Muscle of leg (tissue), 11 donors: ENCODE measurements around the gene ARL5C. TPM values are rescaled to one million over a fixed set of nuclear protein-coding genes. Genes with fewer than 3 reads are reported as not detected.

Experiments
- DNase-seq: peaks from one replicate; pipeline ENCODE4 v3.0.0; 2013
- H3K27ac ChIP-seq: one replicate; pipeline ENCODE4 v1.5.1; 2013; ENCODE audit warnings: mild to moderate bottlenecking, low read length, control low read depth
- H3K27me3 ChIP-seq: one replicate; pipeline ENCODE4 v1.6.1; 2013; ENCODE audit warnings: low read length; ENCODE audit not compliant: control insufficient read depth, insufficient read depth
- H3K36me3 ChIP-seq: one replicate; pipeline ENCODE4 v1.6.1; 2013; ENCODE audit warnings: low read length; ENCODE audit not compliant: control insufficient read depth, insufficient read depth
- H3K4me1 ChIP-seq: one replicate; pipeline ENCODE4 v1.6.1; 2013; ENCODE audit warnings: low read length; ENCODE audit not compliant: control insufficient read depth, insufficient read depth
- H3K4me3 ChIP-seq: one replicate; pipeline ENCODE4 v1.5.1; 2013; ENCODE audit warnings: low read length, control low read depth
- H3K9me3 ChIP-seq: replicated peaks from 2 replicates; pipeline ENCODE4 v1.6.1; 2013; ENCODE audit warnings: low read depth, low read length; ENCODE audit not compliant: control insufficient read depth
- WGBS: methylation state at CpG from one replicate; pipeline ENCODE4 v1.1.5; 2013; ENCODE audit warnings: missing lambda C conversion rate; ENCODE audit not compliant: insufficient coverage; 5-methylcytosine and 5-hydroxymethylcytosine counted together
- polyA plus RNA-seq, 8 donors: library from polyadenylated mRNA; unstranded; fragments of 120-200 nt; gene quantifications; one replicate each; pipeline versions ENCODE4 v1.2.1 to v1.2.3, GENCODE V29; 2013; ENCODE audit warnings: inconsistent platforms in 1 of 8, low replicate concordance in 1 of 8; ENCODE audit not compliant: insufficient read length in 8 of 8, insufficient read depth in 1 of 8
- total RNA-seq: library from RNA; stranded (reverse); fragments of 120-200 nt; gene quantifications from one replicate; pipeline ENCODE4 v1.2.4, GENCODE V29; 2013

The ARL5C gene
- total and polyA plus RNA-seq, 9 donors = 0.24 to 0.53 (median 0.34) TPM; not detected in 3

DNA sequence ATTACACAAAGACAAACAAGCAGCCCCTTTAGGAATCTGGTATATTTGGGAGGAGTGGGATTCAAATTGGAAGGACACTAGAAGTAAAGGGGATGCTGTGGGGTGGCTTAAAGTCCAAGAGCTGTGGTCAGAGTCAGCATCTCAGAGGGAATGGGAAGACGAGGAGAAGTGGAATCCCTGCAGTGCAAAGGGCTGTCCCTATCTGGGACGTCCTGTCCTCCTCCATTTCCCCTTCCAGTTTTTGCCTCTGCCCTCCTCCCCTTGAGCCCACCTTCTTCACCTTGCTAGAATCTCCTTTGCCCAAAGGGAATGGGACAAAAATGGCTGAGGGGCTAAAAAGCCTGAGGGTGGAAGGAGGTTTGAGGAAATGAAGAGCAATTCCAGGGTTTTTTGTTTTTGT lies 10.3 kb downstream of the ARL5C start:
- H3K36me3 ChIP-seq = no peaks in the 10 kb centered on the region
- peaks cover 23% of the 10 kb centered on the region for H3K4me1 ChIP-seq
- H3K27me3 ChIP-seq = peaks cover 22% of the 10 kb centered on the region
- H3K4me3 ChIP-seq = no peak overlapping the region
- no peaks in the 10 kb centered on the region for H3K9me3 ChIP-seq
- H3K27ac ChIP-seq = no peak overlapping the region
- no peak for DNase-seq
- no CpG with 5 or more reads among the region's 2 CpGs for WGBS

DNA sequence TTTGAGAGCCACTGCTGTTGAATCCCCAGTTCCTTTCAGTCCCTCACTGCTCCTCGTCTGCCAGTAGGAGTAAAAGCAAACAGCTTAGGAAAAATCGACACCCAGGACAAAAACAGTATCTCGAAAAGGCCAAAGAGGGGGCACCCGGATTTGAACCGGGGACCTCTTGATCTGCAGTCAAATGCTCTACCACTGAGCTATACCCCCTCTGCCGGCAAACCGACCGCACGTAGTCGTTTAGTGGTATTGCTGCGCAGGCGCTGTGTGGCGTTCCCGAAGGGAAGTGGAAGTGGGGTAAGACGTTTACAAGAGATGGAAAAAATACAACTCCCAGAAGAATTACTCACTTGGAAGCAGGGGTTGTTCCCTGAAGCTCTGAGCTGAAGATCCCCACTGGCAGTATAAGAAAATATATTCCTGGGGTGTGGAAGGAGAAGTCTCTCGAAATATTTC lies 12.3 kb downstream of the ARL5C start:
- Histone ChIP-seq H3K4me3 (peak overlapping the region; percentile 97), H3K27me3 (peaks cover 32% of the 10 kb centered on the region), H3K9me3 (no peaks in the 10 kb centered on the region), H3K4me1 (peaks cover 26% of the 10 kb centered on the region), H3K27ac (peak overlapping the region; percentile 98), H3K36me3 (no peaks in the 10 kb centered on the region)
- peak; percentile 97 for DNase-seq
- WGBS = 0% methylated on average over 5 of the region's 16 CpGs

DNA sequence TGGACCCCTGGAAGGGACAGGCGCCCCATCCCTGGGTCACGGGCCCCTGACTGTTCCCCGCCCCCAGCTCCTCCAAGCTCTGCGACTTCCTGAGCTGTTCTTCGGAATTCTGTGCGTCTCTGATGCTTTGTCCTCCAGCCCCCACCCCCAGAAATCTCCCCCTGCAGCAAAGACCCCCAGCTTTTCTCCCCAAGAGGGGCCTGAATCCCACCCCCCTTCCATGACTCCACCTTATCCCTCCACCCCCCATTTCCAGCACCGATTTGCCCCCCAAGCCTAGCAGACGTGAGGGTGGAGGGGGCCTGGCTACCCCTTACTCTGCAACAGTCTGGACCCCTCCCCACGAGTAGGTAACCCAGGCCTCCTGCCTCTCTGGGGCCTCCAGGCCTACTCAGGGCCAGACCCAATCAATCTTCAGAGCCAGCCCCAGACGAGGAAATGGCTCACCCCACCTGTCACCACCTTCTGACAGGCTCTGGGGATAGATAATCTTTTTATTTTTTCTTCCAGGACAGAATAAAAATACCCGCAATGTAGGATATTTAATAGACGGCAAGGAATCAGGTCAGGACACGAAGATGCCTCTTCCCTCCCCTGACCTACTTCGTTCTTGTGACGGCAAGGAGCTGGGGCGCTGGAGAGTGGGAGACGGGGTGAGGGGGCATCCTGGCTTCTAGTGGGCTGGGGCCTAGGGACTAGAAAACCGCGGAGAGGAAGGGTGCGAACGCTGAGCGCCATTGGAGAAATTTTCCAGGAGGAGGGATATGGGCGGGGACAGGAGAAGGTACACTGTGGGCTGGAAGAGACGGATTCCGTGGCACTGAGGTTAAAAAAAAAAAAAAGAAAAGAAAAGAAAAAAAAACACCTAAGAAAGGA lies 13.8 kb downstream of the ARL5C start:
- peaks cover 26% of the 10 kb centered on the region for H3K4me1 ChIP-seq
- H3K9me3 ChIP-seq = no peaks in the 10 kb centered on the region
- H3K36me3 ChIP-seq = no peaks in the 10 kb centered on the region
- WGBS = 9% methylated on average over 8 of the region's 25 CpGs
- peaks cover 32% of the 10 kb centered on the region for H3K27me3 ChIP-seq
- peak overlapping the region; percentile 97 for H3K4me3 ChIP-seq
- no peak overlapping the region for H3K27ac ChIP-seq
- no peak for DNase-seq

DNA sequence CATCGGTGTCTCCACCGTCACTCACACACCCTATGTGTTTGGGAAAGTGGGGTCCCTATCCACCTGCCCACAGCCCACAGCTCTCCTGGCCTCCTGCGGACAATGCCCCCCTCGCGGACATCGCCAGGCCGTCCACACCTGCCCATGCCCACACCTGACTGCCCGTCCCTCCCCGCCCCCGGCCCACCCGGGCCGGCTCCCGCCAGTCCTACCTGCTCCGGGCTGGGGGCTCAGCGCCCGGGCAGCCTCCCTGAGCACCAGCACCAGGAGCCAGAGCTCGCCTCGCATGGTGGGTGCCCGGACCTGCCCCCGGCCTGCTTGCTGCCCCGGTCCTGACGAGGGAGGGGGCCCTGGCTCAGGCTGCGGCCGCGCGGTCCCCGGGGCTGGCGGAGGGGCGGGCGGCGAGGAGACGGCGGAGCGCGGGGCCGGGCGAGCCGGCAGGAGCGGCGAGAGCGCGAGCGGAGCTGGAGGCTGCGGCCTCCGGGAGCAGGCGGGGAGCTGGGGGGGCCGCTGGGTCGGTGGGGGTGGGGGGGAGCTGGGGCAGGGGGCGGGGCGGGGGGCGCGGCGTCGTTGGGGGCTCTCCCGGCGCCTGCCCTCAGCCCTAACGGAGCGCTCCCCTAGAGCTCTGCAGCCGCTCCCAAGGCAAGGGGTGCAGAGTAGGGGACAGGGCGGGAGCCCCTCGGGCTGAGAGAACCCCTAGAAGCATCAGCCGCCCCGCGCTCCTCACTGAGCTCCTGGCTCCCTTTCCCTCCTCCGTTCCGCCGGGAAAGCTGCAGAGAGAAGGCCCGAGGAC lies 14.6 kb downstream of the ARL5C start, which contains the start of gene PLXDC1:
Gene PLXDC1 (minus strand): TSS at position 488 of the 793 bp plus-strand sequence. CDS start 200 bp downstream, at position 288.
- Histone ChIP-seq H3K4me1 (peaks cover 26% of the 10 kb centered on the region), H3K27ac (no peak within 1 kb of the TSS), H3K27me3 (peaks cover 32% of the 10 kb centered on the region), H3K9me3 (no peaks in the 10 kb centered on the region), H3K4me3 (peak within 1 kb of the TSS; percentile 41), H3K36me3 (no peaks in the 10 kb centered on the region)
- WGBS = 0% methylated on average over 33 of the region's 68 CpGs
- peak; percentile 34 for DNase-seq

DNA sequence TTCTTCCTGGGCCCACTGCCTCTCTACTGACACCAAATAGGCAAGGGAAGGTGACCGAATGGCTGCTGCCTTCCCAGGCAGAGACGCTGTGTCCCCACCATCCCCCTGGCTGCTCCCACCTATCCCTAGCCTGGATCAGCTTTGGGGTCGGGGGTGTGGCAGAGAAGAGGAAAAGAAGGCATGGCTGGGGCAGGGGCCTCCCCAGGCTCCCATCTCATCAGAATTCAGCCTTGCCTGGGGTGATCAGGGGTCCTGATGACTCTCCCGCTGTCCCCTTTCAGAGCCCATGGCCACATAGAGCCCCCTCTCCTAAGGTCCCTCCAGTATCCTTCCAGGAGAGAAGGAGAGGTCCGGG lies 15.2 kb downstream of the ARL5C start:
- DNase-seq = no peak
- H3K27ac ChIP-seq = no peak overlapping the region

DNA sequence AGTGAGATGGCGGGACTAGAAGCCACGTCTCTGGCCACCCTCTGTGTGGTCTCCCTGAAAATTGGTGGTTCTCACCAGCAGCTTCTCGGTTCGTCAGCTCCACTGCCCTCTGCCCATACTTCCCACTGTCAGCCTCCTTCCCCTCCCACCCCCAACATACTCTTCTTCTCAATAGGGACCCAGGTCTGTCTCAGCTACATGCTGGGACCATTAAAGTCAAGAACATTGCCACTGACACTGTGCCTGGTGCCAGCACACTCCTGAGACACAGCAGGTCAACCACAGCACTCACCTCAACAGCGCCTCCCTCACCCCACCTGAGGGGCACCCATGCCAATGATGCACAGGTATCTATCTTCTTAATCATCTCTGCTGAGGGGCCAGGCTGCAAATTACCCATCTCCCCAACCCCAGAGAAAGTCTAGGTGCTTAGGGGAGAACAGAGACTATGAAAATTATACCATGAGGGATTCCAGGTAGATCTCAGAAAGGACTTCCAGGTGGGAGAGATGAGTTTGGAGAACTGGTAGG lies 15.8 kb downstream of the ARL5C start:
- Histone ChIP-seq H3K4me1 (peaks cover 29% of the 10 kb centered on the region), H3K27ac (no peak overlapping the region), H3K9me3 (no peaks in the 10 kb centered on the region), H3K4me3 (no peak overlapping the region), H3K27me3 (peaks cover 27% of the 10 kb centered on the region), H3K36me3 (no peaks in the 10 kb centered on the region)
- no peak for DNase-seq
- 59% methylated on average over 4 of the region's 5 CpGs for WGBS

More for the DNA sequence above, 15.2 kb downstream of the ARL5C start:
- Histone ChIP-seq H3K27me3 (peaks cover 31% of the 10 kb centered on the region), H3K36me3 (no peaks in the 10 kb centered on the region), H3K4me1 (peaks cover 26% of the 10 kb centered on the region), H3K9me3 (no peaks in the 10 kb centered on the region), H3K4me3 (peak overlapping the region; percentile 34)
- WGBS = no CpG with 5 or more reads among the region's 5 CpGs

DNA sequence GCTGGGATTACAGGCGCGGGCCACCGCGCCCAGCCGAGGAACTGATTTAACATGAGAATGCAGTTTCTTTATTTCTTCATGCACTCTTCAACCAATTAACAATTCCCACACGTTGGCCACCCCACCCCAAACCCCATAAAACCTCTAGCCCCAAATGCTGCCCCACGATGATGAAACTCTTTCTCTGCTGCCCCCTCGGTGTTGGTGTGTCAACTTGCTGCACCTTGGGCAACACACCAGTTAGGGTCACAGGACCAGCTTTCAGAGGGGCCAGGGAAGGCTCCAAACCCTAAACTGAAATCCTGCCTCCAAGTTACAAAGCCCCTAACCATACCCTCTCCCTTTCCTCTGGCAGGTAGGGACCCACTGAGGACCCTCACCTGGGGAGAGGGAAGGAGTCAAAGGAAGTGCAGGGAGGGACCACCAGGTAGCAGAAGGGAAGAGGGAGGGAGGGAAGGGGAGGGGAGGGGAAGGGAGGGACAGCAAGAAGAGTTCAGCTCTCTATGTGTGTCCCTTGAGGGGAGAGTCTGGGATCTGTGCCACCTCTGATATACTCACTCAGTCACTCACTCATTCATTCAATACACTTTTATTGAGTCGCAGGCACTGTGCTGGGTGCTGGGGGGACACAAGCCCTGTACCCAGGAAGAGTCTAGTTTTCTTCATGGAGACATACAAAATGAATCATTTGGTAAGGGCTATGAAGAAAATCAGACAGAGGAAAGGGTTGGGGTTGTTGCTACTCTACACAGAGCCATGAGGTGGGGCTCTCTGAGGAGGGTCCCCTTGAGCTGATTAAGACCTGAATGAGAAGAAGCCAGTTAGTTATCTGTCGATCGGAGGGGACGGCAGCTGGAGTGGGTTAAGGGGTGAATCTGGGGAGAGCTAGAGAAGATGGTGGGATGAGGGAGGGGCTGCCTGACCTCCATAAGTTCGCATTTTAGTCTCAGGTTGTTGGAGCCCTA lies 18.5 kb downstream of the ARL5C start:
- Histone ChIP-seq H3K9me3 (no peaks in the 10 kb centered on the region), H3K4me1 (peaks cover 44% of the 10 kb centered on the region), H3K27me3 (peaks cover 27% of the 10 kb centered on the region), H3K27ac (no peak overlapping the region), H3K4me3 (no peak overlapping the region), H3K36me3 (no peaks in the 10 kb centered on the region)
- 60% methylated on average over 8 of the region's 13 CpGs for WGBS
- DNase-seq = peak; percentile 82

DNA sequence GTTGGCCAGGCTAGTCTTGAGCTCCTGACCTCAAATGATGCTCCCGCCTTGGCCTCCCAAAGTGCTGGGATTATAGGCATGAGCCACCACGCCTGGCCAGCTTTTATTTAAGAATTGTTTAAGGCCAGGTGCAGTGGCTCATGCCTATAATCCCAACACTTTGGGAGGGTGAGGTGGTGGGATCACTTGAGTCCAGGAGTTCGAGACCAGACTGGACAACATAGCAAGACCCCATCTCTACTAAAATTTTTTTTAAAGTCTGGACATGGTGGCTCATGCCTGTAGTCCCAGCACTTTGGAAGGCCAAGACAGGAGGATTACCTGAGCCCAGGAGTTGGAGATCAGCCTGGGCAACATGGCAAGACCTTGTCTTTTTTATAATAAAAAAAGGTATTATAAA lies 19.7 kb downstream of the ARL5C start:
- Histone ChIP-seq H3K27me3 (peaks cover 19% of the 10 kb centered on the region), H3K4me1 (peaks cover 34% of the 10 kb centered on the region), H3K4me3 (no peak overlapping the region), H3K9me3 (no peaks in the 10 kb centered on the region), H3K27ac (no peak overlapping the region), H3K36me3 (no peaks in the 10 kb centered on the region)
- no peak for DNase-seq
- 100% methylated on average over 1 of the region's 3 CpGs for WGBS

DNA sequence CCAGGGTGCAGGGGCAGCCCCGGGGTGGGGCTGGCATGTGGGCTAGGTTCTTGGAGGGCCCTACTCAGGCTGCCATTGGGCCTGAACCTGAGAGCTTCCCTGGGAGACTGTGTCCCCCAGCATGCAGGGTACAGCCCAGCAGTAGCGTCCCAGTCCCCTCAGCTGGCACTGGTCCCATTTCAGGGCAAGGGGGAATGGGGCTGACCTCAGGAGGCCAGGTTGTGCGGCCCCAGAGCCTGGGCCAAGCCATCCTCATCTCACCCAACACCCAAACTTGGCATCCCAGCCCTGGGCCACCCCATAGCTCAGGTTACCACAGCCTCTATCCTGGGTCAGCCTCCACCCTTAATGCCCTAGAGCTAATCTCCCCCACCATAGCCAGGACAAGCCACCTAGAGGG lies 20.8 kb downstream of the ARL5C start:
- H3K27ac ChIP-seq = peak overlapping the region; percentile 97
- H3K9me3 ChIP-seq = no peaks in the 10 kb centered on the region
- H3K4me1 ChIP-seq = peaks cover 26% of the 10 kb centered on the region
- peaks cover 8% of the 10 kb centered on the region for H3K27me3 ChIP-seq
- no peak for DNase-seq
- no peak overlapping the region for H3K4me3 ChIP-seq
- 58% methylated on average over 3 of the region's 3 CpGs for WGBS
- H3K36me3 ChIP-seq = no peaks in the 10 kb centered on the region
